ENCODE data around the gene PREX1. TPM values are rescaled to one million over a fixed set of nuclear protein-coding genes. Genes with fewer than 3 reads are reported as not detected.

The PREX1 gene
- total RNA-seq, 1 experiment from 2014 or later, result not detected

DNA sequence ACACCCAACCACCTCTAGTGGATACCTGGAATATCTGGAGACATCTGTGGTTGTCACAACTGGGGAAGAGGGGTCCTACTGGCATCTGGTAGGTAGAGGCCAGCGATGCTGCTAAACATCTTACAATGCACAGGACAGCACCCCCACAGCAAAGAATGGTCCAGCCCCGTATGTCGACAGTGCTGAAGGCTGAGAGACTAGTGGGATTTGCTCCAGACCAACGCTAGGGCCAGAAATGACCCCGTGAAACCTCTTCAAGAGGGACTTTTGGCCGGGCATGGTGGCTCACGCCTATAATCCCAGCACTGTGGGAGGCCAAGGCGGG is 7.2 kb downstream of the PREX1 start:
- H3K9me3 Mint-ChIP-seq (ENCODE audit: unreplicated experiment), result no peaks in the 10 kb centered on the region
- no peaks in the 10 kb centered on the region for H3K36me3 Mint-ChIP-seq (ENCODE audit: insufficient read depth, unreplicated experiment)
- H3K27me3 Mint-ChIP-seq (ENCODE audit: insufficient read depth, unreplicated experiment), result peaks cover 19% of the 10 kb centered on the region
- CTCF ChIA-PET, result interaction anchor here (1.1 kb wide), 1 partner anchor 163 kb away, joined by 3 read pairs; no protein-coding TSS in a partner anchor
- no peaks in the 10 kb centered on the region for H3K4me1 Mint-ChIP-seq (ENCODE audit: insufficient read depth, unreplicated experiment)
- TF ChIP-seq, protein P1, sequence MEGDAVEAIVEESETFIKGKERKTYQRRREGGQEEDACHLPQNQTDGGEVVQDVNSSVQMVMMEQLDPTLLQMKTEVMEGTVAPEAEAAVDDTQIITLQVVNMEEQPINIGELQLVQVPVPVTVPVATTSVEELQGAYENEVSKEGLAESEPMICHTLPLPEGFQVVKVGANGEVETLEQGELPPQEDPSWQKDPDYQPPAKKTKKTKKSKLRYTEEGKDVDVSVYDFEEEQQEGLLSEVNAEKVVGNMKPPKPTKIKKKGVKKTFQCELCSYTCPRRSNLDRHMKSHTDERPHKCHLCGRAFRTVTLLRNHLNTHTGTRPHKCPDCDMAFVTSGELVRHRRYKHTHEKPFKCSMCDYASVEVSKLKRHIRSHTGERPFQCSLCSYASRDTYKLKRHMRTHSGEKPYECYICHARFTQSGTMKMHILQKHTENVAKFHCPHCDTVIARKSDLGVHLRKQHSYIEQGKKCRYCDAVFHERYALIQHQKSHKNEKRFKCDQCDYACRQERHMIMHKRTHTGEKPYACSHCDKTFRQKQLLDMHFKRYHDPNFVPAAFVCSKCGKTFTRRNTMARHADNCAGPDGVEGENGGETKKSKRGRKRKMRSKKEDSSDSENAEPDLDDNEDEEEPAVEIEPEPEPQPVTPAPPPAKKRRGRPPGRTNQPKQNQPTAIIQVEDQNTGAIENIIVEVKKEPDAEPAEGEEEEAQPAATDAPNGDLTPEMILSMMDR (IDR thresholded peaks at IDR 0.05; ENCODE audit: unreplicated experiment), result no peak
- intact Hi-C loops (cut with micrococcal nuclease), result no loop called here
- POLR2A ChIA-PET, result interaction anchor here (1.2 kb wide), 1 partner anchor 21 kb away, joined by 5 read pairs; no protein-coding TSS in a partner anchor
- DNase-seq (ENCODE audit: unreplicated experiment), result no peak
- H3K27ac Mint-ChIP-seq (ENCODE audit: low read depth, unreplicated experiment), result no peak overlapping the region
- BruUV-seq (replicated peaks), result no TSS peak
- no peak overlapping the region for H3K4me3 Mint-ChIP-seq (ENCODE audit: unreplicated experiment)

DNA sequence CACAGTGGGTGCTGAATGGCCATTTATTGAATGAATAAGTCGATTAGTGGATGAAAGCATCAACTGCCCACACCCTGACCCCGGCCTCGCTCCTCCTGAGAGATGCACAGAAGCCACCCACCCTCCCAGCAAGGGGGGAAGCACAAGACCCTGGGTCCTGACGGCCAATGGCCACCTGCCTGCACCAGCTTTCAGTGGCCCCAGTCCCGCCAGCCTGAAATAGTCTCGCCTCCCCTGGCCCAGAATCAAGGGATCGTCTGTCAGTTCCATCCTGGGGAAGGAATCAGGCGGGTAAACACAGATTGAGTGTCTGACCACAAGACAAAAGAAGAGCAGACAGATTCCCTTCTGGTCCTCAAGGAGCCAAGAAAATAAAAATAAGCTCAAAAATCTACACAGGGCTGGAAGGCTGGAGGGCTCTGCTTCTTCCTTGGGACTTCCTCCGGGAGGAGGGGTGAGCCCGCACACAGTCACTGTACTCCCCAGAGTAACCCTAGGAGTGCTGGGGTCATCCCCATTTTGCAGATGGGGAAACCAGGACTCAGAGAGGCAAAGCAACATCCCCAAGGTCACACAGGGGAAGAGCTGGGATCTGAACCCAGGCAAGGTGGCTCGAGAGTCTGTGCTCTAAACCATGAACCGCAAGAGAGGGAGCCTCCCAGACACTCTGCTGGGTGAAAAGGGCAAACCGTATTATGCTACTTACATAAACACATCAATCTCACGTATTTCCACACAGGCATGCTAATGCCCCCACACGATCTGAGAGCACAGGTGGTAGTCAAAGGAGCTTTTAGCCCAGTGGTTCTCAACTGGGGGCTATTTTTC is 7.8 kb downstream of the PREX1 start:
- Mint-ChIP-seq H3K36me3 (ENCODE audit: insufficient read depth, unreplicated experiment) (no peaks in the 10 kb centered on the region), H3K4me3 (ENCODE audit: unreplicated experiment) (no peak overlapping the region), H3K27ac (ENCODE audit: low read depth, unreplicated experiment) (no peak overlapping the region), H3K27me3 (ENCODE audit: insufficient read depth, unreplicated experiment) (peaks cover 19% of the 10 kb centered on the region), H3K9me3 (ENCODE audit: unreplicated experiment) (no peaks in the 10 kb centered on the region), H3K4me1 (ENCODE audit: insufficient read depth, unreplicated experiment) (no peaks in the 10 kb centered on the region)
- no TSS peak for BruUV-seq (replicated peaks)
- intact Hi-C loops (cut with micrococcal nuclease), result no loop called here
- TF ChIP-seq, protein P1 (IDR thresholded peaks at IDR 0.05; ENCODE audit: unreplicated experiment), result no peak
- POLR2A ChIA-PET, result interaction anchor here (0.7 to 1.2 kb wide), 2 partner anchors 15 to 22 kb away, joined by 3 to 5 read pairs; no protein-coding TSS in a partner anchor
- no peak for DNase-seq (ENCODE audit: unreplicated experiment)
- CTCF ChIA-PET, result interaction anchor here (0.6 to 1.1 kb wide), 2 partner anchors 32 to 162 kb away, joined by 3 read pairs; no protein-coding TSS in a partner anchor

DNA sequence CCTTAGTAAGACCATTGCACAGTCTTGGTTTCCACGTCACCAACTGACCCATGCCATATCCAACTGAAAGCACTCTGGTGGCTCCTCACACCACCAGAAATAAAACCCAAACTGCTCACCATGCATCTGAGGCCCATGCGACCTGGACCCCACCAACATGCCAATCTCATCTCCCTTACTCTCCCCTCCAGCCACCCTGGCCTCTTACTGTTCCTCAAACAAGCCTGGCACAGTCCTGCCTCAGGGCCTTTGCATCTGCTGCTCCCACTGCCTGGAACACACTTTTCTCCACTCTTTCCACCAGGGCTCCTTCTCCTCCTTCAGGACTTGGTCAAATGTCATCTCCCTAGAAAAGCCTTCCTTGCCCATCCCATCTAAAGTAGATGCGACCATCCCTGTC is 8.7 kb downstream of the PREX1 start:
- intact Hi-C loops (cut with micrococcal nuclease), result no loop called here
- no TSS peak for BruUV-seq (replicated peaks)
- Mint-ChIP-seq H3K9me3 (ENCODE audit: unreplicated experiment) (no peaks in the 10 kb centered on the region), H3K4me1 (ENCODE audit: insufficient read depth, unreplicated experiment) (no peaks in the 10 kb centered on the region), H3K36me3 (ENCODE audit: insufficient read depth, unreplicated experiment) (no peaks in the 10 kb centered on the region), H3K27me3 (ENCODE audit: insufficient read depth, unreplicated experiment) (peaks cover 19% of the 10 kb centered on the region), H3K4me3 (ENCODE audit: unreplicated experiment) (no peak overlapping the region), H3K27ac (ENCODE audit: low read depth, unreplicated experiment) (no peak overlapping the region)
- ChIA-PET CTCF (interaction anchor here (0.6 kb wide), 1 partner anchor 31 kb away, joined by 3 read pairs; no protein-coding TSS in a partner anchor), POLR2A (no interaction called here)
- TF ChIP-seq, protein P1 (IDR thresholded peaks at IDR 0.05; ENCODE audit: unreplicated experiment), result no peak
- DNase-seq (ENCODE audit: unreplicated experiment), result no peak

DNA sequence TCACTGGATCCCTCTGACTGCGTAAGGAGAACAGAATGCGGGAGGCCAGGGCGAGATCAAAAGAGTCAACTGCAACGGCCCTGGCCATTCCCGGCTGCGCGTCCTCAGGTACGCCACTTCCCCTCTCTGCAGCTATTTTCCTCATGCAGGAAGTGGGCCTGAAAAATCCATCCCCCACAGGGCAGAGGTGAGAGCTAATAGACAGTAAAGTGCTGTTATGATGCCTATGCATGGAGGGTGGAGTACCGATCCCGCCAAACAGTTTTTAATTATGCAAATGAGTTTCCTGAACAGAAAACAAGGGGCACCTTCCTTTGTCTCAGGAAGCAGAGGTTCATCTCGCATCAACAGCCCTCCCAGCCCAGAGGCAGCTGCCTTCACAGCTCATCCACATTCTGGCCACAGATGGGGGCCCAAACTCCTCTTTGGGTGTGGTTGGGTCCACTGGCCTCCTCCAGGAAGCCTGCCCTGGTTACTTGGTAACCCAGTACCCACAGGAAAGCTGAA is 9.3 kb downstream of the PREX1 start:
- H3K27me3 Mint-ChIP-seq (ENCODE audit: insufficient read depth, unreplicated experiment), result peaks cover 19% of the 10 kb centered on the region
- ChIA-PET CTCF (interaction anchor here (0.7 kb wide), 1 partner anchor 58 kb away, joined by 3 read pairs; no protein-coding TSS in a partner anchor), POLR2A (no interaction called here)
- no peak for DNase-seq (ENCODE audit: unreplicated experiment)
- H3K9me3 Mint-ChIP-seq (ENCODE audit: unreplicated experiment), result no peaks in the 10 kb centered on the region
- TF ChIP-seq, protein P1 (IDR thresholded peaks at IDR 0.05; ENCODE audit: unreplicated experiment), result no peak
- no peak overlapping the region for H3K27ac Mint-ChIP-seq (ENCODE audit: low read depth, unreplicated experiment)
- no TSS peak for BruUV-seq (replicated peaks)
- H3K36me3 Mint-ChIP-seq (ENCODE audit: insufficient read depth, unreplicated experiment), result no peaks in the 10 kb centered on the region
- no peak overlapping the region for H3K4me3 Mint-ChIP-seq (ENCODE audit: unreplicated experiment)
- no peaks in the 10 kb centered on the region for H3K4me1 Mint-ChIP-seq (ENCODE audit: insufficient read depth, unreplicated experiment)
- intact Hi-C loops (cut with micrococcal nuclease), result no loop called here
